Measurements from ENCODE around the gene DECR2.
"Not testable (repeated sequence)": the region's sequence is repeated elsewhere in the genome, so short reads cannot be mapped to it uniquely, and the experiment has no call there.

DECR2 gene

GRCh38 chr16:379183-379960 is 22.3 kb upstream of the DECR2 start:
- DNase-seq (ENCODE audit: low read depth) = no peak

GRCh38 chr16:379961-380761 is 21.5 kb upstream of the DECR2 start:
- DNase-seq (ENCODE audit: low read depth) = no peak

- DNase-seq (ENCODE audit: low read depth) = no peak
These were observed 21.0 kb upstream of the DECR2 start for GRCh38 chr16:380762-381011.

GRCh38 chr16:381012-381788 is 20.5 kb upstream of the DECR2 start:
- DNase-seq (ENCODE audit: low read depth) = no peak

GRCh38 chr16:381789-382717 is 19.6 kb upstream of the DECR2 start, which contains the start of gene PGAP6:
Gene PGAP6, minus strand, starts transcription at chr16:381978. Its CDS starts 157 bp downstream, at chr16:381821.
- no peak for DNase-seq (ENCODE audit: low read depth)

- DNase-seq (ENCODE audit: low read depth) = no peak
These were observed 18.2 kb upstream of the DECR2 start for GRCh38 chr16:383326-384051.

DNA sequence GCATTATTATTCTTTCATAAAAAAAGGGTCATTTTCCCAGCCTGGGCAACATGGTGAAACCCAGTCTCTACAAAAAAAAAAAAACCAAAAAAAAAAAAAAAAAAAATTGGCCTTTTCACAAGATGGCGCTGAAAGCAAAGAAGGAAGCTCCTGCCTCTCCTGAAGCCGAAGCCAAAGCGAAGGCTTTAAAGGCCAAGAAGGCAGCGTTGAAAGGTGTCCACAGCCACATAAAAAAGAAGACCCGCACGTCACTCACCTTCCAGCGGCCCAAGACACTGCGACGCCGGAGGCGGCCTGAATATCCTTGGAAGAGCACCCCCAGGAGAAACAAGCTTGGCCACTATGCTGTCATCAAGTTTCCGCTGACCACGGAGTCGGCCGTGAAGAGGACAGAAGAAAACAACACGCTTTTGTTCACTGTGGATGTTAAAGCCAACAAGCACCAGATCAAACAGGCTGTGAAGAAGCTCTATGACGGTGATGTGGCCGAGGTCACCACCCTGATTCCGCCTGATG is 15.0 kb upstream of the DECR2 start:
- no peak for DNase-seq (ENCODE audit: low read depth)

DNA sequence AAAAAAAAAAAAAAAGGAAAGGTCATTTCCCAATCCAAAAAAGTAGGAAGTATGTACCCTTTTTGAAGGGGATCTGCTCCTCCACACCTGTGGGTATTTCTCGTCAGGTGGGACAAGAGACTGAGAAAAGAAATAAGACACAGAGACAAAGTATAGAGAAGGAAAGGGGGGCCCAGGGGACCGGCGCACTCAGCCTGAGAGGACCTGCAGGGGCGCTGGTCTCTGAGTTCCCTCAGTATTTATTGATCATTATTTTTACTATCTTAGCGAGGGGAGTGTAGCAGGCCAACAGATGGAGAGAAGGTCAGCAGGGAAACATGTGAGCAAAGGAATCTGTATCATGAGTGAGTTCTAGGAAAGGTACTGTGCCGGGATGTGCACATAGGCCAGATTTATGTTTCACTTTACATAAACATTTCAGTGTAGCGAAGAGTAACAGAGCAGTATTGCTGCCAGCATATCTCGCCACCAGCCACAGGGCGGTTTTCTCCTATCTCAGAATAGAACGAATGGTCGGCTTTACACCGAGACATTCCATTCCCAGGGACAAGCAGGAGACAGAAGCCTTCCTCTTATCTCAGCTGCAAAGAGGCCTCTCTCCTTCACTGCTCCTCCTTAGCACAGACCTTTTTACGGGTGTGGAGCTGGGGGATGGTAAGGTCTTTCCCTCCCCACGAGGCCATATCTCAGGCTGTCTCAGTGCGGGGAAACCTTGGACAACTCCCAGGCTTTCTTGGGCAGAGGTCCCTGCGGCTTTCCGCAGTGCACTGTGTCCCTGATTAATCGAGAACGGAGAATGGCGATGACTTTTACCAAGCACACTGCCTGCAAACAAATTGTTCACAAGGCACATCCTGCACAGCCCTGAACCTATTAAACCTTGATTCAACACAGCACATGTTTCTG is 13.7 kb upstream of the DECR2 start:
- not testable (repeated sequence) for DNase-seq (ENCODE audit: low read depth)

DNA sequence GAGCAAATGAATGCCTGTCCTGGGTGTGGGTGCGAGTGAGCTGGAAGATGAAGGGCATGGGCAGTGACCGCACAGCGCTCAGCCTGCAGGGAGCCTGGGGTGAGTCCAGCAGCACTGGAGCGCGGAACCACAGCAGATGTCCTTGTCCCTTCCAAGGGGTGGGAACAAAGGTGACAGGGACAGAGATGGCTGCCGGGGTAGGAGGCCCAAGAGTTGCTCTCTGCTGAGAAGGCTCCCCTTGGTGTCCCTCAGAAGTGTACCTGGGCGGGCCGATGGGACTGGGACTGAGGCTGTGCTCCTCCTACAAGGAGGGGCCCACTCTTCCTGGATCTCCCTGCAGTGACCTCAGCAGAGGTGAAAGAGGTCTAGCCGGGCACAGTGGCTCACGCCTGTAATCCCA is 12.3 kb upstream of the DECR2 start:
- DNase-seq (ENCODE audit: low read depth) = no peak

DNA sequence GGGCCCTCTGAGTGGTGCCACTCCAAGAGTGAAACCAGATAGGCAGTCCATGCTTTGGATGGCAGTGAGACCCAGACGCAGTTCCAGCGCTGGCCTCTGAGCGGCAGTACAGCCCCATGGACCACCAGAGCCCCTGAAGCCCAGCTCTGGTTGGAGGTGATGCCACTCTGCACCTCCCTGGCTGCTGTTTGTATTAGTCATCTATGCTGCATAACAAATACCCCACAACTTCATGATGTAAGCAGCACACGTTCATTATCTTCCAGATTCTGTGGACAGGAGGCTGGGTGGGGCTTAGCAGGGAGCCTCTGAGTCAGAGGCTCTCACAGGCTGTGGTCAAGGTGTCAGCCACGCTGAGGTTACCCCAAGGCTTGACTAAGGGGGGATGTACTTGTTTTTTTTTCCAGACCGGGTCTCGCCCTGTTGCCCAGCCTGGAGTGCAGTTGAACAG is 9.8 kb upstream of the DECR2 start:
- DNase-seq (ENCODE audit: low read depth) = peak; percentile 74

DNA sequence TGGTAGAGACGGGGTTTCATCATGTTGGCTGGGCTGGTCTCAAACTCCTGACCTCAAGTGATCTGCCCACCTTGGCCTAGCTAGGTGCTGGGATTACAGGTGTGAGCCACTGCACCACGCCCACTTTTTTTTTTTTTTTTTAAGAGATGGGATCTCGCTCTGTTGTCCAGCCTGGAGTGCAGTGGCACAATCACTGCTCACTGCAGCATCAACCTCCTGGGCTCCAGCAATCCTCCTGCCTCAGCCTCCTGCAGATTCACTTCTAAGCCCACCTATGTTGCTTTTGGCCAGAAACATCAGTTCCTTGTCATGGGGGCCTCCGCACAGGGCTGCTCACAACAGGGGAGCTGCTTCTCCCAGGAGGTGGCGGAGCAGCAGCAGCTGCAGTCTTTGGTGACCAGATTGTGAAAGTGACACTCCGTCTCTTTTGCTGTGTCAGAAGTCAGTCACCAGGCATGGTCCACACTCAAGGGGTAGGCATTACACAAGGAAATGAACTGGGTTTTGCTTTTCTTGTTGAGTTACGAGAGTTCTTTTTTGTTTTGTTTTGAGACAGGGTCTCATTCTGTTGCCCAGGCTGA is 9.1 kb upstream of the DECR2 start:
- no peak for DNase-seq (ENCODE audit: low read depth)

GRCh38 chr16:396199-396598 is 5.5 kb upstream of the DECR2 start:
- DNase-seq (ENCODE audit: low read depth) = no peak

DNA sequence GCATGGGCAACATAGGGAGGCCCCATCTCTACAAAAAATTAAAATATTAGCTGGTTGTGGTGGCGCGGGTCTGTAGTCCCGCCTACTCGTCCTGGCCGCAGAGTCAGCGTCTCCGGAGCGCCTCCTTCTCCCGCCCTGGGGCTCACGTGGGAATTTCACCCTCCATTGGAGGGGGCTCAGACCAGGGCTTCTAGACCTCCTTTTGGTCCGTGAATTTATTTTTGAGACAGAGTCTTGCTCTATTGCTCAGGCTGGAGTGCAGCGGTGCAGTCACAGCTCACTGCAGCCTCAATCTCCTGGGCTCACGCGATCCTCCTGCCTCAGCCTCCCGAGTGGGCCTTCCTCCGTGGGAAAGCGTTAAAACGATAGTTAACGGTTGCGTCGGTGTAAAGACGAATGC is 5.1 kb upstream of the DECR2 start:
- no peak for DNase-seq (ENCODE audit: low read depth)

- DNase-seq (ENCODE audit: low read depth) = no peak
These were observed 4.5 kb upstream of the DECR2 start, which contains the start of gene NME4 for GRCh38 chr16:397135-397661. Gene NME4, plus strand, starts transcription at chr16:397199. Its CDS starts 24 bp downstream, at chr16:397223.

GRCh38 chr16:397736-398332 is 3.9 kb upstream of the DECR2 start:
- no peak for DNase-seq (ENCODE audit: low read depth)

DNA sequence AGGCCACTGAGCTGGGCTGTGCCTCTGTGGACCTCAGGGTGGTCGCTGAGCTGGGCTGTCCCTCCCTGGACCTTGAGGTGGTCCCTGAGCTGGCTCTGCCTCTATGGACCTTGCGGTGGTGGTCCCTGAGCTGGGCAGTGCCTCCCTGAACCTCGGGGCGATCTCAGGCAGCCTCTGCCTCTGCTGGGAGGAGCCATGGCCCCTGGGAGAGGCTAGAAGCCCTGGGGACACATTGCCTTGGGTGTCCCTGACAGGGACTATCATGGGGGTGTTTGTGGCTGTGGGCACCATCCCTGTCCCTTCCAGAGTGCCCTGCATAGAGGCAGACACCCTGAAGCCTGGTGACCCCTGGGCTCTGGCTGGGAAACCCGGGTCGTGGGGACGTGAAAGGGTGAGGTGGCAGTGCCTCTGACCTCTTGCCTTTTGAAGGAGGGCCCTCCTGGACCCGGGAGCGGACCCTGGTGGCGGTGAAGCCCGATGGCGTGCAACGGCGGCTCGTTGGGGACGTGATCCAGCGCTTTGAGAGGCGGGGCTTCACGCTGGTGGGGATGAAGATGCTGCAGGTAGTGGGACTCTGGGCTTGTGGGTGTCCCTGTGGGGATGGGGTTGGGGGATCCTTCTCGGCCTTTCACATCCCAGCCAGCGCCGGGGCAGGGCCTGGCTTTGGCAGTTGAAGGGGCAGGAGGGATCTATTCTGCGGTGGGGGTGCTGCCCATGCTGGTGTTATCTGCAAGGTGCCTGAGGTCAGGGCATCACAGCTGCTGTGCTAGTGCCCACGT is 2.9 kb upstream of the DECR2 start:
- DNase-seq (ENCODE audit: low read depth) = no peak

DNA sequence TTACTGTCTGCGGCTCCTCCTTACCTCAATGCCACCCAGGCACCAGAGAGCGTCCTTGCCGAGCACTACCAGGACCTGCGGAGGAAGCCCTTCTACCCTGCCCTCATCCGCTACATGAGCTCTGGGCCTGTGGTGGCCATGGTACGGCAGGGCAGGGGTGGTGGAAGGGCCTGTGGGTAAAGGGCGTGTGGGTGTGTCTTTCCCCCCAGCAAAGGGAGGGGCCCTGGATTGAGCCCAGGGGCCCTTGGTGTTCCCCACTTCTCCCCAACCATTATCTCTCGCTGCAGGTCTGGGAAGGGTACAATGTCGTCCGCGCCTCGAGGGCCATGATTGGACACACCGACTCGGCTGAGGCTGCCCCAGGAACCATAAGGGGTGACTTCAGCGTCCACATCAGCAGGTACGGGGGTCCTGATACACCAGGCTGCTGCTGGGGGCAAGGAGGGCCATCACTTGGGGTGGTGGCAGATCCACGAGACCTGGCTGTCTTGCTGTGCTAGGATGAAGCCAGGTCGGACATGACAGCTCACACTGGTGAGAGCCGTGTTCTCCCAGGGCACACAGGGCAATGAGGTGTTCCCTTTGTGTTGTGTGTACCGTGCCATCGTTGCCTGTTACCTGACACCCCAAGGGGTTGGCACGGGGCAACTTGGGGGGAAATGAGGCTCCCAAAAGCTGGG is 2.2 kb upstream of the DECR2 start:
- no peak for DNase-seq (ENCODE audit: low read depth)

Measured in stimulated activated CD8-positive, alpha-beta memory T cell treated with anti-CD3 and anti-CD28 coated beads, Interleukin-7, amount 100 ng/mL, for 24 hours (primary cell).